Panc1 (cell line): Measurements from ENCODE around the gene RELB.

ENCODE experiments used
- CTCF ChIP-seq: fragments of 450-650 bp; IDR thresholded peaks from 2 replicates; pipeline ENCODE4 v1.5.1; 2017; ENCODE audit warnings: mild to moderate bottlenecking
- POLR2AphosphoS5 ChIP-seq: IDR thresholded peaks from 2 replicates; pipeline ENCODE4 v1.6.1; 2012; ENCODE audit warnings: mild to moderate bottlenecking, low read depth, low read length, moderate library complexity
- TCF7L2 ChIP-seq: IDR thresholded peaks from 2 replicates; pipeline ENCODE4 v1.6.1; 2011; ENCODE audit warnings: mild to moderate bottlenecking, low read depth, low read length, inconsistent platforms
- TF ChIP-seq, protein P1 (sequence below), 2 experiments: IDR thresholded peaks; 2 replicates each; pipeline ENCODE4 v1.6.1; 2011 to 2012; ENCODE audit warnings: low read depth in 2 of 2, control low read depth in 1 of 2, low read length in 1 of 2, mild to moderate bottlenecking in 1 of 2, moderate library complexity in 1 of 2; ENCODE audit not compliant: insufficient read depth in 1 of 2

- no peak for TF ChIP-seq CTCF
- TF ChIP-seq, protein P1, sequence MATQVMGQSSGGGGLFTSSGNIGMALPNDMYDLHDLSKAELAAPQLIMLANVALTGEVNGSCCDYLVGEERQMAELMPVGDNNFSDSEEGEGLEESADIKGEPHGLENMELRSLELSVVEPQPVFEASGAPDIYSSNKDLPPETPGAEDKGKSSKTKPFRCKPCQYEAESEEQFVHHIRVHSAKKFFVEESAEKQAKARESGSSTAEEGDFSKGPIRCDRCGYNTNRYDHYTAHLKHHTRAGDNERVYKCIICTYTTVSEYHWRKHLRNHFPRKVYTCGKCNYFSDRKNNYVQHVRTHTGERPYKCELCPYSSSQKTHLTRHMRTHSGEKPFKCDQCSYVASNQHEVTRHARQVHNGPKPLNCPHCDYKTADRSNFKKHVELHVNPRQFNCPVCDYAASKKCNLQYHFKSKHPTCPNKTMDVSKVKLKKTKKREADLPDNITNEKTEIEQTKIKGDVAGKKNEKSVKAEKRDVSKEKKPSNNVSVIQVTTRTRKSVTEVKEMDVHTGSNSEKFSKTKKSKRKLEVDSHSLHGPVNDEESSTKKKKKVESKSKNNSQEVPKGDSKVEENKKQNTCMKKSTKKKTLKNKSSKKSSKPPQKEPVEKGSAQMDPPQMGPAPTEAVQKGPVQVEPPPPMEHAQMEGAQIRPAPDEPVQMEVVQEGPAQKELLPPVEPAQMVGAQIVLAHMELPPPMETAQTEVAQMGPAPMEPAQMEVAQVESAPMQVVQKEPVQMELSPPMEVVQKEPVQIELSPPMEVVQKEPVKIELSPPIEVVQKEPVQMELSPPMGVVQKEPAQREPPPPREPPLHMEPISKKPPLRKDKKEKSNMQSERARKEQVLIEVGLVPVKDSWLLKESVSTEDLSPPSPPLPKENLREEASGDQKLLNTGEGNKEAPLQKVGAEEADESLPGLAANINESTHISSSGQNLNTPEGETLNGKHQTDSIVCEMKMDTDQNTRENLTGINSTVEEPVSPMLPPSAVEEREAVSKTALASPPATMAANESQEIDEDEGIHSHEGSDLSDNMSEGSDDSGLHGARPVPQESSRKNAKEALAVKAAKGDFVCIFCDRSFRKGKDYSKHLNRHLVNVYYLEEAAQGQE (IDR thresholded peaks at IDR 0.05; ENCODE audit: insufficient read depth in 1 of 2, low read depth in 2 of 2, low read length in 1 of 2) = no peak
- no peak for TF ChIP-seq POLR2AphosphoS5
- no peak for TF ChIP-seq TCF7L2
Measured at GRCh38 chr19:44972802-44973201, 28.5 kb upstream of the RELB start.
